Measurements from ENCODE around the gene LRCOL1.

The LRCOL1 gene

GRCh38 chr12:132581348-132582057 lies 28.9 kb downstream of the LRCOL1 start:
- DNase-seq = no peak

GRCh38 chr12:132580701-132581292 lies 29.6 kb downstream of the LRCOL1 start:
- no peak for DNase-seq

DNA sequence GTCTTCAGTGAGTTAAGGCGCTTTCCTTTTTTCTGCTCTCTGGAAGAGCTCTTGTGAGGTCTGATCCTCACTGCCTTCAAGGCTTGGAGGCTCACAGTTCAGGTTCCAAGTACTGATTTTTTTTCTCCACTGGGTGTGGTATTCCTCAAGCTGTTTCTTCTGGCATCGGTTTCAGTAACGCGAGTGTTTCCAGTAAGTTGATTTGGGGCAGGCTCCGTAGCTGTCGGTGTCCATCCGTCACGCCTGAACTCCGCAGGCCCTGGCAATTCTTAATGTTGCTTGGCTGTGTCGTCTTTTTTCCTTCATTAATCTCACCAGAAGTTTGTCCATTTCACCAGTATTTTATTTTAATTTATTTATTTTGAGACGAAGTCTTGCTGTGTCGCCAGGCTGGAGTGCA lies 30.6 kb downstream of the LRCOL1 start:
- no peak for DNase-seq

- DNase-seq = no peak
These were observed 31.6 kb downstream of the LRCOL1 start for GRCh38 chr12:132578826-132579225.

DNA sequence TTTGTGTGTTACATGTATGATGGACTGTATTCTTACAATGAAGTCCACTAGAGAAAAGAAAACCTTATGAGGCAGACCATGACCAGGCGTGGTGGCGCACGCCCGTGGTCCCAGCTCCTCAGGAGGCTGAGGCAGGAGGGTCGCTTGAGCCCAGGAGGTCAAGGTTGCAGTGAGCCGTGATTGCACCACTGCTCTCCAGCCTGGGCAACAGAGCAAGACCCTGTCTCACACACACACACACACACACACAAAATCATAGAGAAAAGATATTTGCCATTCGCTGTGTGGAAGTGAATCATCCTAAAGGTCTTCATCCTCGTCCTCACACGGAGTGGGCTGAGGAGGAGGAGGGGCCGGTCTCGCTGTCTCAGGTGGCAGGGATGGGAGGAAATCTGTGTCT lies 32.3 kb downstream of the LRCOL1 start:
- no peak for DNase-seq

DNA sequence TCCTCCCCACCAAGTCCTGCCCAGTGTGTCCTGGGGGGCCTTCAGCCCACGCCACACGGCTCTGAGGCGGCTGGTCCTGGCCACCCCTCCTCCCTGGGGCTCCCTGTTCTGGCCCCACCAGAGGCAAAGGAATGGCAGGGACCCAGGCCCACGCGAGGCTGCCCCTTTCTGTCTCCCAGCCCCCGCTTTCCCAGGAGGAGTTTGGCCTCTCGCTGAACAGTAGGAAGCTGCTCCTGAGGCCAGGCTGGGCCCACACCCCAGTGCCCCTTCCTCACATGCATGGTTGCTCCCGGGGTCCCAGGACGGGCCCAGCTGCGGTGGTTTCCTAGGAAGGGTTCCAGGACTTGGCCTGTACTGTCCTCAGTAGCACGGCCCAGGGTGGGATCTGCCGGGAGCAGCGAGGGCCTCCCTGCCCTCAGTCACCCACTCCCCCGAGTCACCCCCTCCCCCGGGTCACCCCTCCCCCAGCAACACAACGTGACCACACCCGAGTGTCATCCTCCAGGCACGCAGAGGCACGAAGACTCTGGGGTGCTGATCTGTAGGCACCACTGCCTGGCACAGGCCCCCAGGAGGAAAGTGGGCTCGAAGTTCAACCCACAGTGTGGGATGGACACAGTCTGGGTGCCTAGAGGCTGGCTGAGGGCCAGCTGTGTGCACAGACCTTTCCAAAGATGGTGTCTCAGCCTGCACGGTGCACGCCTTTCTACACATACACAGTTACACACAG lies 33.0 kb downstream of the LRCOL1 start:
- no peak for DNase-seq

GRCh38 chr12:132576701-132577100 lies 33.7 kb downstream of the LRCOL1 start:
- DNase-seq = no peak

DNA sequence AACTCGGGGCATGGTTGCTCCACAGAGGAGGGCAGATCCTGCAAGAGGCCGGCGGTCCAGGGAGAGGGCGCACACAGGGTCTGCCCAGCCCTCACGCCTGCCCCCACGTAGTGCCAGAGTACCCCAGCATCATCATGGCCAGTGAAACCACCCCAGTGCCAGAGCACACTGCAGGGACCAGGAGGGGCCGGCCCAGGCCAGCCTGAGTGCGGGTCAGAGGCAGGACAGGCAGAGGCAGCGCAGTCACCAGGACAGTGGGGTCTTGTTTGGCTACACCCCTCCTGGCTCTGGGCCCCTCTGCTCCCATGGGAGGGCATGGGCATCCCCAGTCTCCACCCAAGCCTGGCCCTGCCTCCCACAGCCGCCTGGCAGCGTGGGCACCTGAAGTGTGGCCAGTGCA lies 34.7 kb downstream of the LRCOL1 start:
- no peak for DNase-seq

DNA sequence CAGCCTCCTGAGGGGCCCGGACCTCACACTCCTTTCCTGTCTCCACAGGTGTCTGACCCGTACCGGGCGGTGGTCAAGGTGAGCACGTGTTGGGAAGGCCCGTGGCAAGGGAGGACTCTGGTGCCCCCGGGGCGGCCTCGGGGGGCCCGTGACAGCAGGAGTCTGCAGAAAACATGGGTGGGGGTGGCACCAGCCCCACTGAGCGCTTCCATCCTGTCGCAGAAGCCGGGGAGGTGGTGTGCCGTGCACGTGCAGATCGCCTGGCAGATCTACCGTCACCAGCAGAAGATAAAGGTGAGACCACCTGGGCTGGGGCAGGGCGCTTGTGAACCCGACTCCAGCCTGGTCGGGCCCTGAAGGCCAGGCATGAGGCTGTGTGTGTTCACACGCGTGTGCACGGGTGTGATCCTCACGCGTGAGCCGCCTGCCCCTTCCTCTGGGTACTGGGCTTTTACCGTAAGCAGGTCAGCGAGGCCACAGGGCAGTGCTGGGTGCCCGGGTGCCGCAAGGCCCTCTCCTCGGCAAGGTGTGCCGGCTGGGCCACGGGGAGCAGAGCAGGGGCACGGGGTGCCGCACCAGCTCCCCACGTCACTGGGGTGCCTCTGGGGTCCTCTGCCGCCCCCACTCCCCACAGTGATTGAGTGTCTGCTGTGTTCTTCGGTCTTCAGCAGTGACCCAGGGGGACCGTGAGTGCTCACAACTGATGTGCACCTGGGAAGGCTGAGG lies 35.9 kb downstream of the LRCOL1 start:
- DNase-seq = no peak

DNA sequence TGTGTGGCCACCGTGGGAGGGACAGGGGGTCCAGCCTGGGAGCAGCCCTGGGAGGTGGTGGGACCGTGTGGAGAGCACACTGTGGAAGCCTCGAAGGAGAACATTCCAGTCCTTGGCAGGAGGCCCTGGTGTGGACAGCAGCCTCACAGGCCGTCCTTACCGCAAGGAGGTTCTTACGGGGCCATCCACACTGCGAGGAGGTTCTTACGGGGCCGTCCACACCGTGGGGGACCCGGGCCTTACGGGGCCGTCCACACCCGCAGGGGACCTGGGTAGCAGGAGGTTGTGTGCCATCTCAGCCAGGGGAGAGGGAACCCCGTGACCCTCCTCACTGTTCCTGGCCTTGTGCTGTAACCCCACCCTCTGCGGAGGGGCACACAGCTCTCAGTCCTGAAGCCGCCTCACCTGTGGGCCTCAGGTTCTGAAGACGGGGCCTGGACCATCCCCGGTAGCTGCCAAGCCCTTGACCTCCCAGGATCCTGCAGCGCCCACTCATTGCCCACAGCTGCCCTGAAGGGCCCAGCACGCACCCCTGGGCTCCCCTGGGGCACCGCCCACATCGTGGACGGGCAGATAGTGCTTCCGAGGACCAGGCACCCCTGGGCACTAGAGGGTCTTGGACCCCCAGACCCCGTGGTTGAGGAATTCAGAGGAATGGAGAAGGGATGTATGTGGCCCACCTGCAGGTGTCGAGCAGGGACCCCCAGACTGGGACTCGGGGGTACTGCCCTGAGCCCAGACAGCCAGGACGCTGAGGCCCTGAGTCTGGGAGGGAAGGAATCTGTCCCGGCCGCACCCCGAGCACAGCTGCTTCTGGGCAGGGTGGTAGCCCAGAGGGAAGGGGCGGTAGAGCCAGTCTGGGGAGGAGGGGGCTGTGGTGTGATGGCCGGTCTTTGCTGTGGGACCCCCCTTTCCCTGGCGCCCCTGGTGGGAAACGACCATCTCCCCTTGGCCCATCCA lies 37.3 kb downstream of the LRCOL1 start:
- DNase-seq = no peak

GRCh38 chr12:132572106-132572505 lies 38.3 kb downstream of the LRCOL1 start:
- no peak for DNase-seq

DNA sequence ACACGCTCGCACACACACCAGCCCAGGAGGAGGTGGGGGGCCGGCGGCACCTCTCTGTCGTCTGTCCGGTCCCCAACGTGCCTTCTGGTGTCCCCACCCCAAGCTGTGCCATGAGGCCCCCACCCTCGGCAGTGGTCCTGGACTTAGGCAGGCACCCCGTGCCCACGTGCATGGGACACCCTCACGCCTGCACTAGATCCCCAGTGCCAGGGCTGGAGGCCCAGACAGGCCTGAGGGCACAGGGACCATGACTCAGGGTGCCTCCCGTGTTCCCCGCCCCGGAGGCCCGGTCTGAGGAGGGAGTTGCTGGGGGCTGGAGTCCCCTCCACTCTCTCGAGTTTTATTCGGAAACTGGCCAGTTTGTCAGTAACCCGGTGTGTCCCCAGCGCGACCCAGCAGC lies 38.8 kb downstream of the LRCOL1 start:
- DNase-seq = no peak

DNA sequence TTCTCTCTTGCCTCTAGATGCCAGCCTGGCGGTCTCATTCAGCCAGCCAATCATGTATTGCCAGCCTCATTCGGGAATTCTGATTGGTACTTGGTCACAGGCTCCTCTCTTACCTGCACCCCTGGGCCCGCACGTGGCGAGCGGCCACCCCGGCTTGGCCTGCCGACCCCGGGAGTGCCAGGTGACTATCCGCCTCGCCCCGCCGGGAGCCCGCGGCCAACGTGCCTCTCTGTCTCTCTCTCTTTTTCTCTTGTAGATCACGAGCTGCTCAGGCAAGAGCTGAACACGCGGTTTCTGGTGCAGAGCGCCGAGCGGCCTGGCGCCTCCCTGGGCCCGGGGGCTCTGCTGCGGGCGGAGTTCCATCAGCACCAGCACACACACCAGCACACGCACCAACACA lies 39.3 kb downstream of the LRCOL1 start:
- DNase-seq = no peak

GRCh38 chr12:132570635-132571034 lies 39.7 kb downstream of the LRCOL1 start:
- no peak for DNase-seq

DNA sequence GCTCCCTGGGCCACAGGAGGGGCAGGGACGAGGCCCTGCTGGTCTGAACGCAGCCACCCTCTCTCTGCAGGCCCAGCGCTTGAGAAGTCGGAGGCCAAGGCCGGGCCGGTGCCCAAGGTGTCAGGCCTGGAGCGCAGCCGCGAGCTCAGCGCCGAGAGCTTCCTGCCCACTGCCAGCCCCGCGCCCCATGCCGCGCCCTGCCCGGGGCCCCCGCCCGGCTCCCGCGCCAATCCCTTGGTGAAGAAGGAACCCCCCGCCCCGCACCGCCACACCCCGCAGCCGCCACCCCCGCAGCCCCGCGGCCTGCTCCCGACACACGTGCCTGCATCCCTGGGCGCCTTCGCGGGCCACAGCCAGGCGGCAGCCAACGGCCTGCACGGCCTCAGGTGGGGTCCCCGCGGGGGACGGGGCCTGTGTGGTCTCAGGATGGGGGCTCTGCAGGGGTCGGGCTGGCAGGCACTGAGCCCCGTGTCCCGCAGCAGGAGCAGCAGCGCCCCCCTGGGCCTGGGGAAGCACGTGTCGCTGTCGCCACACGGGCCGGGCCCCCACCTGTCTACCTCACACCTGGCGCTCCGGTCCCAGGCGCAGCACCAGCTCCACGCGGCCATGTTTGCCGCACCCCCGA lies 40.4 kb downstream of the LRCOL1 start:
- DNase-seq = no peak

- DNase-seq = no peak
These were observed 41.4 kb downstream of the LRCOL1 start for GRCh38 chr12:132568826-132569480.

GRCh38 chr12:132568301-132568700 lies 42.1 kb downstream of the LRCOL1 start:
- no peak for DNase-seq

GRCh38 chr12:132566516-132567131 lies 43.8 kb downstream of the LRCOL1 start:
- DNase-seq = no peak

DNA sequence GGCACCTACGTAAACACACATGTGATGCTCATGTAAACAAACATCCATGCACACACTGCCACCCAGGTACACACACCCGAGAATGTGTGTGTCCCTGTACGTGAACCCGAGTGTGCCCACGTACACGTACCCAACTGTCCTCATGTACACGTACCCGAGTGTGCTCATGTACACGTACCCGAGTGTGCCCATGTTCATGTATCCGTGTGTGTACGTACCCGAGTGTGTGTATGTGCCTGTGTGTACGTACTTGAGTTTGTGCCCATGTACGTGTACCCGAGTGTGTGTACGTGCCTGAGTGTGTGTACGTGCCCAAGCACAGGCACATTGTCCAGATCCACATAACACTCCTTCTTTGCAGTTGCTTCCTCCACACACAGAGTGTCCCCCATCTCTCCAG lies 45.0 kb downstream of the LRCOL1 start:
- DNase-seq = no peak

GRCh38 chr12:132563911-132564310 lies 46.5 kb downstream of the LRCOL1 start:
- DNase-seq = no peak

DNA sequence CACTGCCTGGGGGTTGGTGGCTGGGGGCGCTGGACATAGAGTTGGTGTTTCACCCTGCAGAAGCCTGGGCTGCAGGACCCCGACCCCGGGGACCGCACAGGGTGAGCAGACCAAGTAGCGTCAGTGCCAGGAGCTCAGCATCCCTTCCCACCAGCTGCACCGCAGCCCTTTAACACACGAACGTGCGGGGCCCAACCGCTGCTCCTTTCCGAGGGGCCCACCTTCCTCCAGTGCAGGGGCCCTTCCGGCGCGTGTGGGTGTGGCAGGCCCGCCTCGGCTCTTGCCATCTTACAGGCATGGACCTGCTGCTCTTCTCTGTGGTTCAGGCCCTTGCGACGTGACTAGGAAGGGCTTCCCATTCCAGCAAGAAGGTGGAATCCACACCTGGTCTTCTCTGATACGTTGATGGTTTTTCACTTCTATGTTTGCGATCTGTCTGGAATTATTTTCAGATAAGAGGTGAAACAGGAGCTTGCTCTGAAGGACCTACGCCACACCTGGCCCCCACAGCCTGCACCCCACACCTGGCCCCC lies 47.8 kb downstream of the LRCOL1 start:
- no peak for DNase-seq

All from stimulated activated CD4-positive, alpha-beta T cell treated with anti-CD3 and anti-CD28 coated beads, Interleukin-15, amount 100 ng/mL, for 24 hours (primary cell).